Smooth muscle cell (in vitro differentiated cells): ENCODE measurements around the gene PLPPR3. TPM values are rescaled to one million over a fixed set of nuclear protein-coding genes. Genes with fewer than 3 reads are reported as not detected.
"Not testable (repeated sequence)": the region's sequence is repeated elsewhere in the genome, so short reads cannot be mapped to it uniquely, and the experiment has no call there.

ENCODE experiments used
- DNase-seq: peaks from one replicate; lab custom pipeline; 2025; ENCODE audit not compliant: unreplicated experiment; lab: John Stamatoyannopoulos, UW
- H2AFZ ChIP-seq: fragments of 200-600 bp; sonication (generic); 2 replicates; pipeline ENCODE4 v1.6.0; 2016; ENCODE audit warnings: antibody characterized with exemption, low read depth, mild to moderate bottlenecking
- H3F3A ChIP-seq: fragments of 200-600 bp; sonication (generic); 2 replicates; pipeline ENCODE4 v1.6.0; 2017; ENCODE audit warnings: antibody characterized with exemption, low read depth
- H3K27ac ChIP-seq: fragments of 200-600 bp; sonication (generic); 2 replicates; pipeline ENCODE4 v1.5.1; 2016; ENCODE audit warnings: low read depth, mild to moderate bottlenecking
- H3K27me3 ChIP-seq: fragments of 200-600 bp; sonication (generic); 2 replicates; pipeline ENCODE4 v1.6.1; 2016; ENCODE audit warnings: low read depth, mild to moderate bottlenecking
- H3K36me3 ChIP-seq: fragments of 200-600 bp; sonication (generic); 2 replicates; pipeline ENCODE4 v1.5.1; 2016; ENCODE audit warnings: low read depth
- H3K4me1 ChIP-seq: fragments of 200-600 bp; sonication (generic); 2 replicates; pipeline ENCODE4 v1.5.1; 2016; ENCODE audit warnings: low read depth
- H3K4me2 ChIP-seq: fragments of 200-600 bp; sonication (generic); 2 replicates; pipeline ENCODE4 v1.6.0; 2016; ENCODE audit warnings: mild to moderate bottlenecking
- H3K4me3 ChIP-seq: fragments of 200-600 bp; sonication (generic); 2 replicates; pipeline ENCODE4 v1.5.1; 2016; ENCODE audit warnings: mild to moderate bottlenecking
- H3K79me2 ChIP-seq: fragments of 200-600 bp; sonication (generic); 2 replicates; pipeline ENCODE4 v1.6.0; 2016; ENCODE audit warnings: low read depth, mild to moderate bottlenecking
- H3K9ac ChIP-seq: fragments of 200-600 bp; sonication (generic); 2 replicates; pipeline ENCODE4 v1.6.0; 2016; ENCODE audit warnings: low read depth
- H3K9me3 ChIP-seq: fragments of 200-600 bp; sonication (generic); replicated peaks from 2 replicates; pipeline ENCODE4 v1.5.1; 2016; ENCODE audit warnings: low read depth
- H4K20me1 ChIP-seq: fragments of 200-600 bp; sonication (generic); 2 replicates; pipeline ENCODE4 v1.6.0; 2016; ENCODE audit warnings: low read depth
- WGBS: methylation state at CpG from one replicate; pipeline ENCODE4 v1.1.7; 2016; ENCODE audit warnings: low lambda C conversion rate; 5-methylcytosine and 5-hydroxymethylcytosine counted together
- polyA plus RNA-seq: library from polyadenylated mRNA; unstranded; fragments of >200 nt; fragmentation: Nextera tagmentation; extraction: Ambion mirVana; gene quantifications from 2 replicates; pipeline ENCODE4 v1.2.1, GENCODE V29; 2016
- total RNA-seq: library from RNA; depleted of rRNA; stranded (reverse); fragments of >200 nt; gene quantifications from 2 replicates; pipeline ENCODE4 v1.2.3, GENCODE V29; 2014
- TF ChIP-seq, protein P1 (sequence below): fragments of 200-600 bp; sonication (generic); IDR thresholded peaks from 2 replicates; pipeline ENCODE4 v1.5.1; 2017; ENCODE audit warnings: borderline replicate concordance, mild to moderate bottlenecking, antibody characterized with exemption; ENCODE audit not compliant: insufficient read depth, poor library complexity, severe bottlenecking

PLPPR3 gene
- total and polyA plus RNA-seq, 2 experiments from 2014 or later = 6.5 to 13.7 TPM

GRCh38 chr19:850221-850978 is 28.6 kb upstream of the PLPPR3 start:
- Histone ChIP-seq H3K9me3 (no peaks in the 10 kb centered on the region), H4K20me1 (no peaks in the 10 kb centered on the region), H3K4me2 (no peak overlapping the region), H3K4me3 (no peak overlapping the region), H3K36me3 (no peaks in the 10 kb centered on the region), H3K27ac (no peak overlapping the region), H3F3A (peaks cover 8% of the 10 kb centered on the region), H3K27me3 (no peaks in the 10 kb centered on the region), H2AFZ (no peak overlapping the region), H3K9ac (no peak overlapping the region), H3K4me1 (no peaks in the 10 kb centered on the region), H3K79me2 (no peaks in the 10 kb centered on the region)
- peak; percentile 19 for DNase-seq
- WGBS = 59% methylated on average over 26 of the region's 28 CpGs
- TF ChIP-seq, protein P1, sequence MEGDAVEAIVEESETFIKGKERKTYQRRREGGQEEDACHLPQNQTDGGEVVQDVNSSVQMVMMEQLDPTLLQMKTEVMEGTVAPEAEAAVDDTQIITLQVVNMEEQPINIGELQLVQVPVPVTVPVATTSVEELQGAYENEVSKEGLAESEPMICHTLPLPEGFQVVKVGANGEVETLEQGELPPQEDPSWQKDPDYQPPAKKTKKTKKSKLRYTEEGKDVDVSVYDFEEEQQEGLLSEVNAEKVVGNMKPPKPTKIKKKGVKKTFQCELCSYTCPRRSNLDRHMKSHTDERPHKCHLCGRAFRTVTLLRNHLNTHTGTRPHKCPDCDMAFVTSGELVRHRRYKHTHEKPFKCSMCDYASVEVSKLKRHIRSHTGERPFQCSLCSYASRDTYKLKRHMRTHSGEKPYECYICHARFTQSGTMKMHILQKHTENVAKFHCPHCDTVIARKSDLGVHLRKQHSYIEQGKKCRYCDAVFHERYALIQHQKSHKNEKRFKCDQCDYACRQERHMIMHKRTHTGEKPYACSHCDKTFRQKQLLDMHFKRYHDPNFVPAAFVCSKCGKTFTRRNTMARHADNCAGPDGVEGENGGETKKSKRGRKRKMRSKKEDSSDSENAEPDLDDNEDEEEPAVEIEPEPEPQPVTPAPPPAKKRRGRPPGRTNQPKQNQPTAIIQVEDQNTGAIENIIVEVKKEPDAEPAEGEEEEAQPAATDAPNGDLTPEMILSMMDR = no peak

DNA sequence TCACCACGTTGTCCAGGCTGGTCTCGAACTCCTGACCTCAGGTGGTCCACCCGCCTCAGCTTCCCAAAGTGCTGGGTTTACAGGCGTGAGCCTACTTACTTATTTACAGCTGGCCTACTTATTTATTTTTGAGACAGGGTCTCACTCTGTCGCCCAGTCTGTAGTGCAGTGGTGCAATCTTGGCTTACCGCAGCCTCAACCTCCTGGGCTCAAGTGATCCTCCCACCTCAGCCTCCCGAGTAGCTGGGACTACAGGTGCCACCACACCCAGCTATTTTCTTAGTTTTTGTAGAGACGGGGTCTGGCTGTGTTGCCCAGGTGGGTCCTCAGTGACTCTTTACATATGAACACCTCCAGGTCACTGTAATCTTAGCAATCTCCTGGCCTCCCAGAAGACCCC is 27.4 kb upstream of the PLPPR3 start:
- not testable (repeated sequence) for H3K4me2 ChIP-seq, H3K27me3 ChIP-seq, H3K4me3 ChIP-seq, H3K36me3 ChIP-seq, H2AFZ ChIP-seq, H3F3A ChIP-seq, DNase-seq, H3K9me3 ChIP-seq, H4K20me1 ChIP-seq, H3K27ac ChIP-seq, H3K79me2 ChIP-seq, H3K4me1 ChIP-seq, H3K9ac ChIP-seq
- 93% methylated on average over 8 of the region's 8 CpGs for WGBS

DNA sequence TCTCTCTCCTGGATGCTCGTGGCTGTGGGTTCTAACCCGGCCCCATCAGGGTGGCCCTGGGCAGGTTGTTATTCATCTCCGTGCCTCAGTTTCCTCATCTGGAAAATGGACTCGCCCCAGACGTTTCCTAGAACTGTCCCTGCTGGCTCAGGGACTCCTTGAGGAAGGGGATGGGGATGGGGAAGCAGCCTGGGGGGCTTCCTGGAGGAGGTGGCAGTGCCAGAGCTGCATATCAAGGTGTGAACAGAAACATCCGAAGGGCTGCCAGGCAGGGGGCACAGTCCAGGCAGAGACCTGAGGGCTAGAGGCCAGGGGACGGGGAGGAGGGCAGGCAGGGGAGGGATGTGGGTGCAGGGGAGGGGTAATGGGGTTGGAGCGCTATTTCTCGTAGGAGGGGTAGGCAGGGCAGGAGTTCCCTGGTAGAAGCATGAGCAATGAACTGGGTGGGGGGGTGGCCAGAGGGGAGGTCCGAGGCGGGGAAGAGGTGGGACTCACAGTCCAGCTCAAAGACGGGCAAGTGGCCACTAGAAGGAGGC is 26.7 kb upstream of the PLPPR3 start:
- TF ChIP-seq, protein P1 = no peak
- H3K4me2 ChIP-seq = no peak overlapping the region
- H3K27me3 ChIP-seq = peaks cover 14% of the 10 kb centered on the region

GRCh38 chr19:845707-846521 is 24.2 kb upstream of the PLPPR3 start:
- no peak overlapping the region for H2AFZ ChIP-seq
- no peak overlapping the region for H3K9ac ChIP-seq
- H3K9me3 ChIP-seq = no peaks in the 10 kb centered on the region
- H3K4me3 ChIP-seq = no peak overlapping the region
- H3K79me2 ChIP-seq = no peaks in the 10 kb centered on the region
- H3K36me3 ChIP-seq = no peaks in the 10 kb centered on the region
- H3K4me1 ChIP-seq = no peaks in the 10 kb centered on the region
- no peak overlapping the region for H3K4me2 ChIP-seq
- H3K27me3 ChIP-seq = peaks cover 25% of the 10 kb centered on the region
- no peak overlapping the region for H3K27ac ChIP-seq
- H4K20me1 ChIP-seq = no peaks in the 10 kb centered on the region
- WGBS = 82% methylated on average over 37 of the region's 37 CpGs
- H3F3A ChIP-seq = peaks cover 8% of the 10 kb centered on the region
- no peak for DNase-seq
- TF ChIP-seq, protein P1 = no peak

More for the DNA sequence above, 26.7 kb upstream of the PLPPR3 start:
- Histone ChIP-seq H4K20me1 (no peaks in the 10 kb centered on the region), H3K4me1 (no peaks in the 10 kb centered on the region), H3K9me3 (no peaks in the 10 kb centered on the region), H3K79me2 (no peaks in the 10 kb centered on the region), H3K36me3 (no peaks in the 10 kb centered on the region), H3K4me3 (no peak overlapping the region), H3K9ac (no peak overlapping the region), H3K27ac (no peak overlapping the region), H3F3A (peaks cover 8% of the 10 kb centered on the region), H2AFZ (no peak overlapping the region)
- DNase-seq = no peak
- 85% methylated on average over 7 of the region's 12 CpGs for WGBS
